Measurements from ENCODE around the gene PPP1R1C.

The PPP1R1C gene

DNA sequence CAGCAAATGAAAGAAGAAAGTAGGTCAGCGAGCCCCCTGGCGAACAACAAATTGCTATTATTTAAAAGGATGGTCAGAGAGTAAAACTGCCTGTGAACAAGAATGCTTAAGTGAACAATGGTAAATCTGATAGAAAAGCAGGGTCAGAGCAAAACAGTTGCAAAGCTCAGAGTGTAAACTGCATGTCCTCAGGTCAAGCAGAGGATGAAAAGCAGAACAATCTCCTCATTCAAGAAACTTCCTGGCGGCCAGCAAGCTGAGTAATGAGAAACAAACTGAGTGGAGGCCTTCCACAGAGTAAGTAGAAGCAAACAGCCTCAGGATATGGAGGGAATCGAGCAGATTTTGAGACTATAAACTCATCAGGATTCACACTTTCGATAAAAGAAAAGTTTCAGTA is 117.9 kb downstream of the PPP1R1C start:
- no peak for DNase-seq (ENCODE audit: low read depth in 3 of 3, low spot score in 1 of 3)

DNA sequence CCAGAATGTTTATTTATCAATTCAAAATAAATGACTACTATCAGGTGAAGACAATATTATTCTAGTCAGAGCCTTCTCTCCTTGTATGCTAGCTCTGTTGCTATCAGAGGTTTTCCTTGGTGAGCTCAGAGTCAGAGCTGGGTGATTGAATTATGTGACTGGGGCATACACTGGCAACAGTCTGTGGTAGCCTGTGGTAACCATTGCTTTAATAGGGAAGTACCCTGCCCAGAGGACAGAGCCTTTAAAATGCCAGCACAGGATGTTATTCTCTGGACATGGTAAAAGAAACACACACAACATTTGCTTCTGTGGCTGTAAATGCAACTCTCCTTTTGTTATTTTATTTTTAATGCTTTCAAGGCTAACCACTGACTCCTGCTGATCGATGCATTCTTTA is 124.7 kb downstream of the PPP1R1C start:
- DNase-seq (ENCODE audit: low read depth in 3 of 3, low spot score in 1 of 3): no peak

DNA sequence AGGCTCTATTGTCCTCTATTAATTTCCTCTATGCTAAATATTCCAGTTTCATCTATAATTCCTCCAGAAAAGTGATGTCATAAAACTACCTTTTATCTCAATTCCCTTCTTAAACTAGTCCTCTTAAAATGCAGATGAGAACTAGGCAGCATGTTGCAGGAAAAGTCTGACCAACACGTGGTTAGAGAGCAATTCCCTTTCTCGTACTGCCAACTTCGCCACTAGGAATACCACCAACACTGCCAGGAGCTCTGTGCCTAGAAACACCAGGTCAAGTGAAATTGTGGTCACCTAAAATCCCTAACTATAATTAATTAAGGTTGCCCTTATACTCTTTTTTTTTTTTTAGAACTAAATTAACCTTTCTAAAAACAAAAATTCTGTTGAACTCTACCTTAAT is 127.7 kb downstream of the PPP1R1C start:
- DNase-seq (ENCODE audit: low read depth in 3 of 3, low spot score in 1 of 3): no peak

DNA sequence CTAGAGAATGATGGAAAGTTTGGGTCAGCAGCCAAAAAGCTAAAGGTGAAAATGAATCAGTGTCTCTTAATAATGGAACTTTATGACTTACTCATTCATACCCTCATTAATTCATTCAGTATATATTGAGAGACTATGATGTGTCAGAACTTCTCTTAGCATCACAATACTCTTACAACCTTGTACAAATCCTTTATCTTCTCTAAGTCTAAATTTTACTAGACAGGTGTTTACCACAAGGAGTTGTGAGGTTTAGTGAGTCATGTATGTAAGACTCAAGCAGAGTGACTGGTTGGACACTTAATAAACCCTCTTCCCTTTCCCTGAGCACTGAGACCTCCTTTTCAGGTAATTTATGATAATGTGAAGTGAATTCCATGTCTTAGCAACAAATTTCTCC is 129.6 kb downstream of the PPP1R1C start:
- DNase-seq (ENCODE audit: low read depth in 3 of 3, low spot score in 1 of 3): no peak

DNA sequence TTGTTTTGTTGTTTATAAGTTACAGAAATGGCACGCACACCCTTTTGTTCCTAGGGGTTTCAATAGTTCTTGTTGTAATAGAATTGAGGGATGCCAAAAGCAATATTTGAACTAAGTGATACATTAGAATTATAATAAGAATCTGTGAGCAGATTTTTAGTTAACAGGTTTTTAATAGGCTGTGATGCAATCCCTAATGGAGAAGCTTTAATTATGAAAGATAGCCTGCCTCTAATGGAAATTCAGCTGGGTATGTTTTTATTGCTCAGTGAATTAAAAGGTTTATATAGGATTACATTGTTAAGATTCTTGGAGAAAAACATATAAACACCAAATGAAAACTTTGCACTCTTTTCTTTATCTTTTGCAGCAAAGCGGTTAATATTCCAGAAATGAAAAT is 131.1 kb downstream of the PPP1R1C start:
- no peak for DNase-seq (ENCODE audit: low read depth in 3 of 3, low spot score in 1 of 3)

DNA sequence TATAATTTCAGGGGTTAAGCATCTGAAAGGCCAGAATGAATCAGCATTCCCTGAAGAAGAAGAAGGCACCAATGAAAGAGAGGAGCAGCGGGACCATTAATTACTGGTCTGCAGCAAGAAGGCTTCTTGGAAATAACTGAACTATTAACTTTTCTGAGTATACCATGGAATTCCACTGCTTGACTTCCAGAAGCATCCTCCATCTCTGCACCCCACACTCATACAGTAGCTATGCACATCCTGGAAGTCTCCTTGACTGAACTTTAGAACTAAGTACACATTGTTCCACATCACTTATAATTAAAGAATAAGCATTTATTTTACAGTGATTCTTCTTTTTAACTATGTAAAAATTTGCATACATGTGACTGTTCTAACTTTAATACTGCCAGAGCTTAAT is 131.5 kb downstream of the PPP1R1C start:
- DNase-seq (ENCODE audit: low read depth in 3 of 3, low spot score in 1 of 3): no peak

DNA sequence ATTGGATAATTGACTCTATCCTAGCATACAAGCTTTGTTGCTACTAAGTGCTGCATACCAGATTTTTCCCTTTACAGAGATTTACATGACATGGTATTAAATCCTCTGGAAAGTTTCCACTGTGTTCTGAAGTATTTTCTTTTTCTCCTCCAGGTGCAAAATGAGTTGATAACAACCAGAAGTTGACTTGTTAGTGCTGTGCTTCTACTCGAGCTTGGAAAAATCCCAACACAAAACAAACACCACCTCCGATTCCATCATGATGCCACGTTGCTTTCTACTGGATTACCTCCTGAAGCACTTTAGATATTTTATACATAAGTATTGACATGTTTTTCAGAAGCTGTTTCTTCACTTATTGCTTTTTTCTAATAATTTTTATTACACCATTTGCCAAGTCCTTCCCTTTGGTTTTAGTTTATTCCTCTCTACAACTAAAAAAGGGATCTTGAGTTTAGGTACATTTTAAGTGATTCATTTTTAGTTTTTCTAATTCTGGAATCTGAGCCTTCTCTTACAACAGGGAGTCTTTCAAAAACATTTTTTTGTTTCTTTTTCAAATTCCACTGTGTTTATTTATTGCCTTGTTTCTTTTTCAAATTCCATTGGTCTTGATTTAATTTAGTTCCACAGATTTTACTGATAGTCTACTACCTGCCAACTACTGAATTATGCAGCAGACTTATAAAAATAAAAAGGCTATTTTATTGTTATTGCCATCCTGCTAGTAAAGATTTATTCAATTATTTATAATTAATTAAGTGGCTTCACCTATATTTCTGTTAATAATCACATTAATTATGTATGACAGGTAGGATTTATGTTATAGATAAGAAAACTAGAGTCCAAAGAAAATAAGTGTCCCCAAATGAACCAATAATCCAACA is 143.4 kb downstream of the PPP1R1C start:
- DNase-seq (ENCODE audit: low read depth in 3 of 3, low spot score in 1 of 3): no peak

DNA sequence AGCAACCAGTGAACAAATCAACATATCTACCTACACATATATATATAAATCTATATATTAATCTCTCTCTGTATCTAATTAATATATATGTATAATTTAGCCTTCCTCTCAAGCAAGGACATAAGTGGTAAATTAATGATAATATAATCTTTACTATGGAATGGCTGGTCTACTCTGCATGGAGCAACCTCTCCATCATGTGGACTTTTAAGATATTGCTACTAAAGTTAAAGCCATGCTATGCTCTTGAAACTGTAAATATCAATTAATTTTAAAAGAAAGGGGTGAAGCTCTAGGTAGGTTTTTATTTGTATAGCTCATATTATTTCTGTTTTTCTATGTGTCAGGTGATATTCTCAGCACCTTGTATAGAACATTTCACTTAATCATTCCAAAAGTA is 147.0 kb downstream of the PPP1R1C start:
- DNase-seq (ENCODE audit: low read depth in 3 of 3, low spot score in 1 of 3): no peak

DNA sequence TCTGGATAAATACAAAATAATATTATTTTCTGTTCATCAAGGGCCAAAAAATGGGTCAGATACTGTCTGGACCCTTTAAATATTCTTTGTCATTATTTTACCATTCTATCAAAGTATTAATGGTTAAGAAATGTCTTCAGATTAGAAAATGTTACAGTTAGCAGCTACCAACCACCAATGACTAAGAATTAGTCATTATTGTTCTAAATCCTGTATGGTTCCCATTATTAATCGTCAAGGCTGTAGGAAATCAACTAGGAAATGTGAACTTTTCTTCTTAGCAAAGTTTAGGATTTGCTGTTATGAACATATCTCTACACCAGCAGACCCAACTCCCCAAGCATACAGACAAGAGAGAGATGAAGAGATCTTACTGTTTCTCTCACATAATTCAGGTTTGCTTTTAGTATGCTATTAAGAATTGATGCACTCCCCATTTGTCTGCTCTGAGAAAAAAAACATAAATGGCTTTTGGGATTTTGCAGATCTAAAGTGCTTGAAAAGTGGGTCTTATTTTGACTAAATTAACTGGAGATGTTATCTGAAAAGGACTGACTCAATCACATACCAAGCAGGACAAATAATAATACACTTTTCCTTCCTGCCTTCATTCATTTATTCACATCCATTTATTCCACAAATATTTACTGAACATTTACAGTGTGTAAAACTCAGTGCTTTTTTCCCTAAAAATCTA is 147.7 kb downstream of the PPP1R1C start:
- DNase-seq (ENCODE audit: low read depth in 3 of 3, low spot score in 1 of 3): no peak

DNA sequence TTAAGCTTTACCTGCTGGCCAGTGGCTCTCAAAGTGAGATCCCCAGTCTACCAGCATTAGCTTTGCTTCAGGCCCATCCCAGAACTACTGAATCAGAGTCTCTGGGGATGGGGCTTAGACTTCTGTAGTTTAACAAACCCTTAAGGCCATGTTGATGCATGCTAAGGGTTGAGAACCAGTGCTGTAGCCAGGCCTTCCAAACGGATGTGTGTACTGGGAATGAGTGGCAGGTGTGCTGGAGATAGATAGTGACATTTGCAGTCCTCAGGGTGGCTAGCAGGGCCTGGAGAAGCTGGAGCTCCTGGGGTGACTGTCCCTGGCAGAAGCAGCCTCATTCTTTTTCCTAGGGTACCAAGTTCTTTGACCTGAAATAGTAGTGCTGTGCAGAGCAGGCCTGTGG is 148.5 kb downstream of the PPP1R1C start:
- DNase-seq (ENCODE audit: low read depth in 3 of 3, low spot score in 1 of 3): no peak

DNA sequence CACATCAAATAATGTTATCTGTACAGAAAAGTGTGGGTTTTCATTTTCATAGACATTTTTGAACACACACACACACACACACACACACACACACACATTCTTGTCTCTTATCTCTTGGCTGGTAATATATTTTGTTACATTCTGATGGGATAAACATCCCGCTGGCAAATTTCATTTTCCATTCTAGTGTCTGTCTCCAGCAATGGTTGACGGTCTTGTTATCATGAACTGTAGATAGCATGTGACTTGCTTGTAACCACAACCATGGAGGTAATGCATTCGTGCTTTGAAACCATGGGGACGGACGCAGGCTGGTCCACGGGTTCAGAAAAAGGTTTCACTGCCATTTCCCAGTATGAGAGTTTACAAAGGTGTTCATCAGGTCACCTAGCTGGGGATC is 156.4 kb downstream of the PPP1R1C start:
- DNase-seq (ENCODE audit: low read depth in 3 of 3, low spot score in 1 of 3): no peak

DNA sequence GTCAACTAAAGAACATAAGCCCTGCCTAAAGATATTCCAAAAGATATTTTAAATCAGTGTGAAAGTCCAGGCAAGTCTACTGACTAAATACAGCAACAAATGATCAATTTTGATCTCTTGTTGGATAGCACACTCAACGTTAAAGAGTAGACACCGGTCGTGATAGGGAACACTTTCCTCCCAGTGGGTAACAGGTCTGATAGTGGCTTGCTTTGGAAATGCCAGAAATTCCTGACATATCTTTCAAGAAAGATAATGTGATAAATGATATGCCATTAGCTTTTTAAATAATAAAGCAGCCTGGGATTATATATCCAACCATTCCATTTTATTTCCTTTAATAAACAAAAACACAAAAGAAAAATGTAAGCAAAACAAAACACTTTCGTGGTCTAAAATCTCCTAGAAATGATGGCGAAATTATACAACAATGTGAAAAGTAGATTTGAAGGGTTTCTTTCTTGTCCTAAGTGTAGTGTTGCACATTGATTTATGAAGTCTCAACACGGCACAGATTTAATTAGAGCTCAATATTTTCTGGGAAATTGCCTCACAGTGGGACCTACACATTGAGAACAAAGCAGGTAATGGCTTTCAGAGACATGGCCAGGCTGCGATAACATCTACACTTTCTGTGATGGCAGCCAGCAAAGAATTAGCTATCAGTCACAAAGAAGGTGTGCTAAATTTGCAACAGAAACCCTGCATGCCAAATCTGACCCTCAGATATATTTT is 158.6 kb downstream of the PPP1R1C start:
- DNase-seq (ENCODE audit: low read depth in 3 of 3, low spot score in 1 of 3): no peak

DNA sequence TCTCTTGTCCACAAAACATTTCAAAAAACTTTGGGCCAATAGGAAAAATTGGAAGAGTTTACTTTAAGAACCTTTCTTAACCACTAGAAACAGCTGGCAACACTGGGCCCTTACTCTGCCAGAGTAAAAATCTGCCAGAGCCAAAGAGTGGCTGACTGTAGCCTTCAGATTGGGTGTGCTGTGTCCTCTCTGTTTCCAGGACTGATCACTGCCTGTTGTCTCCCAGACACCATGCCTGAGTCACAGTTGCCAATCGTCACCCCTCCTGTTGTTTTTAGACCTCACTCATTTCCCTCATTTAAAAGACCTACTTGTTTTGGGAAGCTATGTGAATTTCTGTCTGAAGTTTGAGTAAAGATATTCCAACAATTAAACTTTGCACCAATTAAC is 159.1 kb downstream of the PPP1R1C start:
- DNase-seq (ENCODE audit: low read depth in 3 of 3, low spot score in 1 of 3): no peak

DNA sequence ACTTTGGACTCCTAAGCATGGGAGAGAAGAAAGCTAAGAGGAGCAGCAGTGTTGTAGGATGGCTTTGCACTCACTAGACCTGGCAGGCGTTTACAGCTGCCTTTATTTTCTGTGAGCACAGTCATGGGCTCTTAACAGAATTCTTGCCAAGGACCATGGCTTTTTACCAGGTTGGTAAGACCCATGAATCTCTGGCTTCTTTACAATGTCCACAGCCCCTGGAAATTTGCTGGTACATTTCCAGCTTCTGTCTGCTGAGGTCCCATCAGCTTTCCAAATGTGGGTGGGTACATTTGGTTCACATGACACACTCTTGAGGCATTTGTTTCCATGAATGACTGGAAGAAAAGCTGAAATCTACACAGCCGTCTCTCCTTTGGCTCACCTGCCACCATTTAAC is 162.7 kb downstream of the PPP1R1C start:
- no peak for DNase-seq (ENCODE audit: low read depth in 3 of 3, low spot score in 1 of 3)

DNA sequence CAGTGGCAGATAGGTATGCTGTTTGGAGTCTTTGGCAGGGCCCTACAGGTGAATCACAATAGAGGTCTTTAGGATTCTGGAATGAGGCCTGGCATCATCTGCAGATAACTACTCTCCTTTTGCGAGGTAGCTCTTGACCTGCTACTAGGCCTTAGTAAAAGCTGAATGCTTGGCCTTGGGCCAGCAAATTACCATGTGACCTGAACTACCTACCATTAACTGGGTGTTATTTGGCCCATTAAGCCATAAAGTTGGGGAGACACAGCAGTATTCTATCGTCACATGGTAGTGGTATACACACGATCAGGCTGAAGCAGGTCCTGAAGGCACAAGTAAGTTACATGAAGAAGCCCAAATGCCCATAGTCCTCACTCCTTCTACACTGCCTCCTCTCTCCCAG is 178.2 kb downstream of the PPP1R1C start:
- no peak for DNase-seq (ENCODE audit: low read depth in 3 of 3, low spot score in 1 of 3)

DNA sequence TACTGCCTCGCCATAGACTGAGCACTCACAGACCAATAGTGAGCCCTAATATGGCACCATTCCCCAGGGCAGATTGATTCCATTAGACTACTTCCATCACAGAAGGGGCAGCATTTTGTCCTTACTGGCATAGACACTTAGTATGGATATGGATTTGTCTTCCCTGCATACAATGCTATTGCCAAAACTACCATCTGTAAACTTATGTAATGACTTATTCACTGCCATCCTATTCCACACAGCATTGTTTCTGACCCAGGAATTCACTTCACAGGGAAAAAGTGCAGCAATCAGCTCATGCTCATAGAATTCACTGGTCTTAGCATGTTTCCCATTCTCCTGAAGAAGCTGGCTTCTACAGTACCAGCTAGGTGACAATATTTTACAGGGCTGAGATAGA is 179.0 kb downstream of the PPP1R1C start:
- no peak for DNase-seq (ENCODE audit: low read depth in 3 of 3, low spot score in 1 of 3)

DNA sequence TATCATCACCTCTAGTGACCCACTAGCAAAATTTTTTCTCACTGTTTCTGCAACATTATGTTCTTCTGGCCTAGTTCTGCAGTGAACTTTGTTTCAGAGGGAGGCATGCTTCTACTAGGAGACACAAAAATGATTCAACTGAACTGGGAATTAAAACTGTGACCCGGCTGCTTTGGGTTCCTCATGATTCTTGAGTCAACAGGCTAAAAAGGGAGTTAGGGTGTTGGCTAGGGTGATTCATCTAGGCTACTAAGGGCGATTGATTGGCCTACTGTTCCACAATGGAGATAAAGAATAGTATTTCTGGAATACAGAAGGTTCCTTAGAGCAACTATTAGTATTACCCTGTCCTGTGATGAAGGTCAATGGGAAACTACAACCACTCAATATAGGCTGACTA is 179.5 kb downstream of the PPP1R1C start:
- no peak for DNase-seq (ENCODE audit: low read depth in 3 of 3, low spot score in 1 of 3)

DNA sequence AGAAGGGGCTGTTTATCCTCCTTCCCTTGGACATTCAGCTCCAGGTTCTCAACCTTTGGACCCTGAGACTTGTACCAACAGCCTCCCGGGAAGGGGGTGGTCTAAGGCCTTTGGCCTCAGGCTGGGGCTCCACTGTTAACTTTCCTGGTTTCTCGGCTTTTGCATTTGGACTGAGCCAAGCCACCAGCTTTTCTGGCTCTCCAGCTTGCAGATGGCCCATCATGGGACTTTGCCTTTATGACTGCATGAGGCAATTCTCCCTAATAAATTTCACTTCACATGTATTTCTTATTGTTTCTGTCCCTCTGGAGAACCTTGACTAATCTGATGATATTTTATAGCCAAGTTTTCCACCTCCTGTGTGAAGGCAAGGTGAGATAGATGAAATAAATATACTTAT is 180.8 kb downstream of the PPP1R1C start:
- no peak for DNase-seq (ENCODE audit: low read depth in 3 of 3, low spot score in 1 of 3)

DNA sequence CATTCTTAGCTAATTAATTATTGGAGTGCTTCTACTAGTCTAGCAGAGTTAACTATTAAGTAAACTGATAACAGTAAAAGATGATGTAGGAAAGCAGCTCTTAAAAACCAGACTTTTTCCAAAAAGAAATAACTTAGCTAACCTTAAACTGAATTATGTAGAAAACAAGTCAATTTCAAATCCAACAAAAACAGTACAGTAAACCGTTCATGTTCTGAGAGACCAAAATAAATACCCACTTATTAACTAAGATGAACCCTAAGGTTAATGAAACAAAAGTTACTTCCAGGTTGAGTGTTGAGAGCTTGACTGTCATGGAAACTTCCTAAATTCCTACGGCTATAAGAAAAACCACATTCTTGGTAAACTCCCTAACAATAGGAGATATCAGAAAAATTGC is 181.2 kb downstream of the PPP1R1C start:
- no peak for DNase-seq (ENCODE audit: low read depth in 3 of 3, low spot score in 1 of 3)

Data from stimulated activated CD4-positive, alpha-beta T cell treated with anti-CD3 and anti-CD28 coated beads, TNF-alpha, amount 100 ng/mL, for 1 hour (primary cell).